ENCODE data around the gene NCS1.

NCS1 gene

DNA sequence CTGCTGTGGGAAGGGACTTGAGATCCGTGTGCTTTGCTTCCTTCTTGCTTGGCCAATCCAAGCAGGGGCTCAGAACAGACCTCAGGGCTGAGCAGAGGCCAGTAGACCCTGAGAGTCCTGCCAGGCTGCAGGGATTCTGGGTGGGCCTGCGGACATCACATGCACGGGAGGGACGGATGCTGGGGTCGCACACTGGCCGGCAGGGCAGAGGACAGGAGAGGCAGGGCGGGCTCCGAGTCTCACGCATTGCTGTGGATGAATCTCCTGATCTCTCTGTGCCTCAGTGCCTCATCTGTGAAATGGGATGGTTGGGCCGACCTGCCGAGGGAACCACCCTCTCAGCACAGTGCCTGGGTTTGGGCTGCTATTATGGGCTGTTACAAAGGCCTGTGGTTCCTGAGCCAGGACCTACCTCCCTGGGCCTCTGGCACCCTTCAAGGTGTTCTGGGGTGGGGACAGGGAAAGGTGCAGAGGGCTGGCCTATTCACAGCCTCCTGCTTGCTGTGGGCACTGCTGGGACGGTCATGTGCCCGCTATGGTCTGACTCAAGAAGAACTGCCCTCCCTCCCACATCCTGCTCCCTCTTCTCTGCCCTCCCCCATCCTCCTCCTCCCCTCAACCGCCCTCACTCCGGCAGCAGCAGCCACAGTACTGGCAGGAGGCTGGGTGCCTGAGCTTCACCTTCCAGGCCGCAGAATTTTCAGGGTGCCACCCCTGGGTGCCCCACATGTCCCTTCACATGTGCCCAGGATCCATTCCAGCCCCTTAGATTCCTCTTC is 43.3 kb downstream of the NCS1 start:
- DNase-seq, result no peak

DNA sequence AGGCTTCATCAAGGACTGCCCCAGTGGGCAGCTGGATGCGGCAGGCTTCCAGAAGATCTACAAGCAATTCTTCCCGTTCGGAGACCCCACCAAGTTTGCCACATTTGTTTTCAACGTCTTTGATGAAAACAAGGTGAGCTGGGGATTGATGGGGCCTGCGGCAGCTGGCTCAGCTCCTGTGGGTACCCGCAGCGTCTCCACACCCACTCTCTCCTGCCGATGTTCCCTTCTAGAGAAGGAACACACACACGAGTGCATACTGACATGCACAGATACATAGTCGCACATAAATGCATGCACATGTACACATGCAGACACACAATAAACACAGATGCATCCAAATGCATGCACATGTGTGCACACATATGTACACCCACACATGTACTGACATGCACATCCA is 45.6 kb downstream of the NCS1 start:
- DNase-seq, result no peak

DNA sequence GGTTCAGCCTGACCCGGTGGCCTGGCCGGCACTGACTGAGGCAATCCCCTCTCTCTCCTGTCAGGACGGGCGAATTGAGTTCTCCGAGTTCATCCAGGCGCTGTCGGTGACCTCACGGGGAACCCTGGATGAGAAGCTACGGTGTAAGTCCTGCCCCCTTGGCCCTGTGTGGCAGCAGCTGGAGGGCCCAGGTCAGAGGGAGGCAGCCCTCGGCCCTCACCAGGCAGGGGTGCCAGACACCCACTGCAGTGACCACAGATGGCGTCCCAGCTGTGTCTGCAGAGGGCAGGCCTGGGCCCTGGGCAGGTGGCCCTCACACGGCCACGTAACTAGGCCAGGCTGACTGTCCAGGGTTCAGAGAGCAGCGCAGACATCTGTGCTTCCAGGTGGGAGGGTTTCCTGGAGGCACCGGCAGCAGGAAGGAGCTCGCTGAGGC is 47.5 kb downstream of the NCS1 start:
- DNase-seq, result no peak

GRCh38 chr9:130220352-130220751 is 48.1 kb downstream of the NCS1 start:
- no peak for DNase-seq

GRCh38 chr9:130222833-130223232 is 50.6 kb downstream of the NCS1 start:
- DNase-seq, result no peak

DNA sequence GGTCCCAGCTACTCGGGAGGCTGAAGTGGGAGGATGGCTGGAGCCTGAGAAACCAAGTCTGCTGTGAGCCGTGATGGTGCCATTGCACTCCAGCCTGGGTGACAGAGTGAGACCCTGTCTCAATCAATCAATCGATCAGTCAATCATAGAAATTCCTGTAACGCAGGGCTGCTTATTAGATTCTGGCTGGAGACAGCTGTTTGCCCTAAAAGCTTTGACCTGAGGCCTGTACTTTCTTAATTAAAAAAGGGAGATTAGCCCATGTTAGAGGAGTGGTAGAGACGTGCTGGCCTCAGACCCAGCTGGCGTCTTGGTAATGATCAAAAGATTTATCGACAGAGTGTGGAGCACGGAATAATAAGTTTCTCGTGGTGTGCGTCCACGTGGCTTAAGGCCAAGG is 52.9 kb downstream of the NCS1 start:
- no peak for DNase-seq

- no peak for DNase-seq
Observed at GRCh38 chr9:130225586-130225985, 53.4 kb downstream of the NCS1 start.

GRCh38 chr9:130226112-130226511 is 53.9 kb downstream of the NCS1 start:
- no peak for DNase-seq

DNA sequence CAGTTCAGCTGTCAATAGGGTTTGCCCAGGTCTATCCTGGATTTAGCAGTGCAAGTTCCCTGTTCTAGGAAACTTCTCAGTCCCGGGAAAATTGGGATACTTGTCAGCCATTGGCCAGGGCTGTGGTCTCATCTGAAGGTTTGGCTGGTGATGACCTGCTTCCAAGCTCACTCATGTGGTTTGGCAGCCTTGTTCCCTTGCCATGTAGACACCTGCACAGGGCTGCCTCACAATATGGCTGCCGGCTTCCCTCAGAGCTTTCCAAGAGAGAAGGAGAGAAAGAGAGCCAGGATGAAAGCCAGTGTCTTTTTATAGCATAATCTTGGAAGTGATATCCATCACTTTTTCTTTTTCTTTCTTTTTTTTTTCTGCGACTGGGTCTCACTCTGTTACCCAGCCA is 55.6 kb downstream of the NCS1 start:
- no peak for DNase-seq

GRCh38 chr9:130229759-130230158 is 57.6 kb downstream of the NCS1 start:
- no peak for DNase-seq

DNA sequence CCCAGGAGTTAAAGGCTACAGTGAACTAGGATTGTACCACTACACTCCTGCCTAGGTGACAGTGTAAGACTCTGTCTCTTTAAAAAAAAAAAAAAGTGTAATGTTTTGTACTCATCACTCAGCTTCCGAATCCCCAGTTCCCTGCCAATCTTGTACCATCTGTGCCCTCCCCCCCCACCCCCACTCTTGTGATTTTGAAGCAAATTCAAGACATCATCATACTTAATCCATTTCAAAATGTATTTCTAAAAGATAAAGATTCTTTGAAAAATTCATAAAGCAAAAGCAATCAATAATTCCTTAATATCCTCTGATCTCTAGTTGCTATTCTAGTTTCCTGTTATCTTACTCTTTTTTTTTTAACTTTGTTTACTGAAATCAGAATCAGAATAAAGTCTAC is 58.4 kb downstream of the NCS1 start:
- no peak for DNase-seq

GRCh38 chr9:130232899-130233586 is 60.8 kb downstream of the NCS1 start:
- DNase-seq, result no peak

GRCh38 chr9:130233587-130233945 is 61.4 kb downstream of the NCS1 start:
- no peak for DNase-seq

DNA sequence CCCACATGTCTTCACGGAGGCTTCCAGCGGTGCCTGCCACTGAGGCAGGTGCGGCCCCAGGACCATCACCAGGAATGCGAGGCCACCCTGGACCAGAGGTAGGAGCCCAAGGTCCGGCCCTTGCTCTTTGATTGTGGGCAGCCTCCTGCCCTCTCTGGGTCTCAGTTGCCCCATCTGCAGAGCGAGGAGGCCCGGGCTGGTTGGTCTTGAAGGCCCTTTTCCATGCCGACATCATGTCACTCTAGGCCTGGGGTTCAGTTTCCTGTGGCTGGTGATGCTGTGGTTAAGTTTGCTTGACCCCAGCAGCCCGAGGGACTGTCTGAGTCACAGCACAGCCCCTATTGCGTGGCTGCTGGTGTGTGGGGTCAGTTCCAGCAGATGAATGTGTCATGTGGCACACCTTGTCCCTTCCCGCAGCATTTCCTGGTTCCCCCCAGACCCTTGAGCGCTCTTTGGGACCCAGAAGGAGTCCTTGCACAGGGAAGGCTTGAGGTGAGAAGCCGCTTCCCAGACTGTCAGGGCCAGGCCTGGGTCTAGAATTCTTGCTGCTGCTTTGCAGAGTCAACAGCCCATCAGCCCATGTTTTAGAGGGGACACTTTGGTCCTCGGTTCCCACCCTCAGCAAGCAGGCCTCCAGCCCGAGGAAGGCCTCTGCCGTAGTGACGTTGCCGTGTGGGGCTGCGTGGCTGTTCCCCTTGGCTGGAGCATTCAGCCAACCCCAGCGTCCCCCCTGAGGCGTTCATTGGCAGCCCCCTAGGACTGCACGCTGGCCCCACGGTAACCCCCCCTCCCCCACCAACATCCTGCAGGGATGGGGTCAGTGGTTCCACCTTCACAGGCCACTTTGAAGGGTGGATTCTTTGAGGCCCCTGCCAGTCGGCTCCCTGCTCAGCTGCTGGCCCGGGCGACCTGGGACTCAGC is 62.4 kb downstream of the NCS1 start:
- DNase-seq, result no peak

- DNase-seq, result peak; percentile 47
Observed at GRCh38 chr9:130235558-130236435, 63.6 kb downstream of the NCS1 start.

DNA sequence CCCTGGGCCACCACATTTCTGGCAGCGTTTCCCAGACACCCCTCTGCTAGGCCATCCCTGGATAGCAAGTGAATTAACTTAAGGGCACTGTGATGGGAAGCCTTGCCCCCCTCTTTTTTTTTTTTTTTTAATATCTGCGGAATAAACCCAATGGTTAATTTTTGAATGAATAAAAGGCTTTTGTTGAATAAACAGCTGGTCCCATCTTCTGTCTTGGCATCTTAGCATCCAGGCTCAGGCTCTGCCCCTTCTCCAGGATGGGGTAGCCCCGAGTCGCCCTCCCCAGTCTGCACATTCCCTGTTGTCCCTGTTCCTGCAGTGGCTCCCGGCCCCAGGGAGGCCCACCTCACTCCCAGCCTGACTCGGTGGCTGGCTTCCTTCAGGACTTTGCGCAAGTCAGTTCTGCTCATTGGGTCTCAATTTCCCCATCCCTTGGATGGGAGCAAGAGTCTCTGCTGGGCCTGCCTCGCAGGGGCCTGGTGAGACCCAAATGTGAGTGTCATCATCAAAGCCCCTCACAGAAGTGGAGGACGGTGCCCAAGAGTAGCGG is 64.3 kb downstream of the NCS1 start:
- no peak for DNase-seq

DNA sequence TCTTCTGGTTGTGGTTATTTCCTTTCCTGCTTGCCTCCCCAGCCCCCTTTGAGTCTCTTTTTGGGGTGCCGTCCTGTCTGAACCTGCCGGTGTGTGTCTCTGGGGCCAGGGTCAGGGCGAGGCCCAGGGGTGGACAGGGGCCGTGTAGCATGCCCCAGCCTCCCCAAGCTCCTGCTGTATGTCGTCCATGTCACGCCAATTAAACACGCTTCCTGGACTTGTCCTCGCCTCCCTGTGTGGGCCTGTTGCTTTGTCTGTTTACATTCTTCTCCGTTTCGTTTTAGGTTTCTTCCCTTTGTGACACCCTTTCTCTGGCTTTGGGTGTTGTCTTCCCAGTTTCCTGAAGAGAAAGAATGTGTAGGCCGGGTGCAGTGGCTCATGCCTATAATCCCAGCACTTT is 64.9 kb downstream of the NCS1 start:
- no peak for DNase-seq

DNA sequence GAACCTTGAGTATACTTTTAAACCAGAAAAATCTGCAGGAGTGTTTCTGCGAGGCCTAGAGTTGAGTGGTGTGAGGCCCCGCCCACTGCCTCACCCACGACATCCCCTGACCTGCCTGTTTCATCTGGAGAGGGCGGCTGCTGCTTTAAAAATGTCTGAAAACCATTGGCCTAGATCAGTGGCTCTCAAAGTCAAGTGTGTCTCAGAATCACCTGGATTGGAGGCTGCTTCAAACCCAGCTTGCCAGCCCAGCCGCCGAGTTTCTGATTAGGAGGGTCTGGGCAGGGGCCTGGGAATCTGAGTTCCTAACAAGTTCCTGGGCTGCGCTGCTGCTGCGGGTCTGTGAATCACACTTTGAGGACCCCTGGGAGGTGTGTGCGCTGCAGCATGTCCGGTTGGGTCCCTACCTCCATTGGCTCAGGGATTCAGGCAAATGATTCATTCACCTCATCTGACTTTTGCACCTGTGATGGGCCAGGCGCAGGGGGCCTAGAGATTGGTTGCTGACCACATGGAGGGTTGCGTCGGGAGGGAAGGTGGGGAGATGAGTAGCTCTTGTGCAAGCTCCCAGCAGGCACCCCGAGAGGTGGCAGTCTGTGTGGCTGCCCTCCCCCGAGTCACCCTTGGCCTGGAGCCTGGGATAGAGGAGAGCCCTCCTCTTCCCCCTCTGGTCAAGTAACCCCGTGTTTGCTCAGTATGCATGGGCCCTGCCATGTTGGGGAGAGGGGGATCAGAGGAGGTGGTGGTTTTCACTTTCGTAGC is 65.7 kb downstream of the NCS1 start:
- DNase-seq, result no peak

DNA sequence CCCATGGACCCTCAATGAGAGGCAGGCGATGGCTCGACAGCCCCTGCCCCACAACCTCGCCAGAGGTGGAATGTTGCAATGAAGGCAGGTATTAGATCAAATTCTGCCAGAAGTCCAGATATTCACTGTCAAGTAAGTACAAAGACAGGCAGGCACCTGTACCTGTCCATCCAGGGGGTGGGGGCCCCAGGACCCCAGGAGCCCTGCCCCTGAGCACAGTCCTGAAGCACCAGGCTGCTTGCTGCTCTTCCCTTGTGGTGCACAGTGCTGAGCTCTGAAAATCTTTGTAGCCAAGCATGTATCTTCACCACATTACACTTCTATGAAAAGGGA is 67.1 kb downstream of the NCS1 start:
- no peak for DNase-seq

GRCh38 chr9:130239741-130240241 is 67.6 kb downstream of the NCS1 start:
- DNase-seq, result no peak

Measured in activated gamma-delta T cell (primary cell).